ENCODE results near the gene CASP10.
"Not testable (repeated sequence)": the region's sequence is repeated elsewhere in the genome, so short reads cannot be mapped to it uniquely, and the experiment has no call there.

The CASP10 gene

GRCh38 chr2:201239167-201239935 lies 56.4 kb downstream of the CASP10 start:
- not testable (repeated sequence) for H3K9me3 ChIP-seq (ENCODE audit: control insufficient read depth, insufficient read depth, low read length); H3K9ac ChIP-seq (ENCODE audit: low read depth, low read length); H3K36me3 ChIP-seq (ENCODE audit: insufficient read depth, low read length); H3K4me1 ChIP-seq (ENCODE audit: insufficient read depth, low read length)

GRCh38 chr2:201242571-201243277 lies 59.8 kb downstream of the CASP10 start:
- Histone ChIP-seq H3K36me3 (ENCODE audit: insufficient read depth, low read length) (peaks cover 8% of the 10 kb centered on the region), H3K9ac (ENCODE audit: low read depth, low read length) (no peak overlapping the region), H3K9me3 (ENCODE audit: control insufficient read depth, insufficient read depth, low read length) (no peaks in the 10 kb centered on the region), H3K4me1 (ENCODE audit: insufficient read depth, low read length) (no peaks in the 10 kb centered on the region)

GRCh38 chr2:201244829-201245228 lies 61.9 kb downstream of the CASP10 start:
- H3K4me1 ChIP-seq (ENCODE audit: insufficient read depth, low read length) = no peaks in the 10 kb centered on the region
- no peak overlapping the region for H3K9ac ChIP-seq (ENCODE audit: low read depth, low read length)
- no peaks in the 10 kb centered on the region for H3K9me3 ChIP-seq (ENCODE audit: control insufficient read depth, insufficient read depth, low read length)
- peaks cover 4% of the 10 kb centered on the region for H3K36me3 ChIP-seq (ENCODE audit: insufficient read depth, low read length)

GRCh38 chr2:201246280-201246679 lies 63.3 kb downstream of the CASP10 start:
- Histone ChIP-seq H3K36me3 (ENCODE audit: insufficient read depth, low read length) (no peaks in the 10 kb centered on the region), H3K9me3 (ENCODE audit: control insufficient read depth, insufficient read depth, low read length) (no peaks in the 10 kb centered on the region), H3K9ac (ENCODE audit: low read depth, low read length) (no peak overlapping the region), H3K4me1 (ENCODE audit: insufficient read depth, low read length) (no peaks in the 10 kb centered on the region)

GRCh38 chr2:201248288-201248844 lies 65.4 kb downstream of the CASP10 start:
- Histone ChIP-seq H3K36me3 (ENCODE audit: insufficient read depth, low read length) (no peaks in the 10 kb centered on the region), H3K9me3 (ENCODE audit: control insufficient read depth, insufficient read depth, low read length) (no peaks in the 10 kb centered on the region), H3K9ac (ENCODE audit: low read depth, low read length) (no peak overlapping the region), H3K4me1 (ENCODE audit: insufficient read depth, low read length) (no peaks in the 10 kb centered on the region)

- peaks cover 6% of the 10 kb centered on the region for H3K4me1 ChIP-seq (ENCODE audit: insufficient read depth, low read length)
- no peak overlapping the region for H3K9ac ChIP-seq (ENCODE audit: low read depth, low read length)
- no peaks in the 10 kb centered on the region for H3K9me3 ChIP-seq (ENCODE audit: control insufficient read depth, insufficient read depth, low read length)
- H3K36me3 ChIP-seq (ENCODE audit: insufficient read depth, low read length) = no peaks in the 10 kb centered on the region
Observed at GRCh38 chr2:201249889-201250288, 66.9 kb downstream of the CASP10 start.

GRCh38 chr2:201250741-201251140 lies 67.8 kb downstream of the CASP10 start:
- peaks cover 9% of the 10 kb centered on the region for H3K4me1 ChIP-seq (ENCODE audit: insufficient read depth, low read length)
- H3K9me3 ChIP-seq (ENCODE audit: control insufficient read depth, insufficient read depth, low read length) = no peaks in the 10 kb centered on the region
- H3K36me3 ChIP-seq (ENCODE audit: insufficient read depth, low read length) = no peaks in the 10 kb centered on the region
- H3K9ac ChIP-seq (ENCODE audit: low read depth, low read length) = no peak overlapping the region

GRCh38 chr2:201254081-201254730 lies 71.3 kb downstream of the CASP10 start:
- H3K4me1 ChIP-seq (ENCODE audit: insufficient read depth, low read length) = peaks cover 11% of the 10 kb centered on the region
- H3K9me3 ChIP-seq (ENCODE audit: control insufficient read depth, insufficient read depth, low read length) = no peaks in the 10 kb centered on the region
- H3K9ac ChIP-seq (ENCODE audit: low read depth, low read length) = no peak overlapping the region

GRCh38 chr2:201255408-201256033 lies 72.6 kb downstream of the CASP10 start:
- Histone ChIP-seq H3K36me3 (ENCODE audit: insufficient read depth, low read length) (no peaks in the 10 kb centered on the region; the same call in 1 of the 2 replicates), H3K4me1 (ENCODE audit: insufficient read depth, low read length) (peaks cover 17% of the 10 kb centered on the region), H3K9me3 (ENCODE audit: control insufficient read depth, insufficient read depth, low read length) (no peaks in the 10 kb centered on the region), H3K9ac (ENCODE audit: low read depth, low read length) (no peak overlapping the region)

More at GRCh38 chr2:201254081-201254730, 71.3 kb downstream of the CASP10 start:
- H3K36me3 ChIP-seq (ENCODE audit: insufficient read depth, low read length) = no peaks in the 10 kb centered on the region

- Histone ChIP-seq H3K36me3 (ENCODE audit: insufficient read depth, low read length) (no peaks in the 10 kb centered on the region; the same call in 1 of the 2 replicates), H3K9me3 (ENCODE audit: control insufficient read depth, insufficient read depth, low read length) (no peaks in the 10 kb centered on the region), H3K9ac (ENCODE audit: low read depth, low read length) (no peak overlapping the region), H3K4me1 (ENCODE audit: insufficient read depth, low read length) (peaks cover 21% of the 10 kb centered on the region)
Observed at GRCh38 chr2:201256082-201256481, 73.1 kb downstream of the CASP10 start.

GRCh38 chr2:201257381-201257955 lies 74.5 kb downstream of the CASP10 start:
- peak overlapping the region; percentile 53 for H3K9ac ChIP-seq (ENCODE audit: low read depth, low read length)
- H3K9me3 ChIP-seq (ENCODE audit: control insufficient read depth, insufficient read depth, low read length) = no peaks in the 10 kb centered on the region
- peaks cover 21% of the 10 kb centered on the region for H3K4me1 ChIP-seq (ENCODE audit: insufficient read depth, low read length)

GRCh38 chr2:201257956-201258665 lies 75.2 kb downstream of the CASP10 start:
- Histone ChIP-seq H3K36me3 (ENCODE audit: insufficient read depth, low read length) (no peaks in the 10 kb centered on the region; the same call in 1 of the 2 replicates), H3K9me3 (ENCODE audit: control insufficient read depth, insufficient read depth, low read length) (no peaks in the 10 kb centered on the region), H3K9ac (ENCODE audit: low read depth, low read length) (peak overlapping the region; percentile 53), H3K4me1 (ENCODE audit: insufficient read depth, low read length) (peaks cover 24% of the 10 kb centered on the region)

More at GRCh38 chr2:201257381-201257955, 74.5 kb downstream of the CASP10 start:
- H3K36me3 ChIP-seq (ENCODE audit: insufficient read depth, low read length) = no peaks in the 10 kb centered on the region; the same call in 1 of the 2 replicates

Data from ES-I3 (cell line).